Activated B cell treated with CpG ODN at 0.5 μM for 24 hours (primary cell): ENCODE data around the gene EHMT1. TPM values are rescaled to one million over a fixed set of nuclear protein-coding genes. Genes with fewer than 3 reads are reported as not detected.

Source experiments
- ATAC-seq: fragments of 200-7000 bp; cut with Tn5 transposase; one replicate; pipeline ENCODE4 v1.10.0; 2021; ENCODE audit warnings: low read depth, mild to moderate bottlenecking, moderate library complexity
- CTCF ChIA-PET: fragments of 350-600 bp; sonication (Branson Sonifier 250); formaldehyde crosslinking; loops from one replicate; lab custom pipeline; 2021; ENCODE audit warnings: antibody characterized with exemption; lab: Charles Lee
- POLR2A ChIA-PET: fragments of 350-600 bp; sonication (Branson Sonifier 250); formaldehyde crosslinking; loops from one replicate; lab custom pipeline; 2021; ENCODE audit warnings: antibody characterized with exemption; lab: Charles Lee
- DNase-seq: peaks from one replicate; pipeline ENCODE4 v3.0.0; 2022
- H3K27ac Mint-ChIP-seq: one replicate; pipeline ENCODE4 v1.8.0; 2020; ENCODE audit warnings: mixed read lengths
- H3K27me3 Mint-ChIP-seq: one replicate; pipeline ENCODE4 v1.8.0; 2021; ENCODE audit warnings: mixed read lengths
- H3K36me3 Mint-ChIP-seq: one replicate; pipeline ENCODE4 v1.8.0; 2021; ENCODE audit warnings: low read depth, mixed read lengths
- H3K4me1 Mint-ChIP-seq: one replicate; pipeline ENCODE4 v1.8.0; 2021; ENCODE audit warnings: mixed read lengths
- H3K4me3 Mint-ChIP-seq: one replicate; pipeline ENCODE4 v1.8.0; 2020; ENCODE audit warnings: mild to moderate bottlenecking, mixed read lengths
- H3K9me3 Mint-ChIP-seq: one replicate; pipeline ENCODE4 v1.8.0; 2020; ENCODE audit warnings: mixed read lengths
- intact Hi-C: fragments of 100-400 bp; cut with micrococcal nuclease; formaldehyde crosslinking; loops from one replicate; pipeline ENCODE4 v1.15.1; 2024
- total RNA-seq: library from RNA; stranded (reverse); gene quantifications from 2 replicates; pipeline ENCODE4 v1.2.3, GENCODE V29; 2022
- TF ChIP-seq, protein P1 (sequence below): fragments of 200-600 bp; IDR thresholded peaks from one replicate; pipeline ENCODE4 v1.8.0; 2022; ENCODE audit warnings: antibody characterized with exemption, mild to moderate bottlenecking

EHMT1 gene
- total RNA-seq, 1 donor from 2014 or later, result 163 TPM

GRCh38 chr9:137759117-137759516 is 140.3 kb downstream of the EHMT1 start:
- TF ChIP-seq, protein P1, sequence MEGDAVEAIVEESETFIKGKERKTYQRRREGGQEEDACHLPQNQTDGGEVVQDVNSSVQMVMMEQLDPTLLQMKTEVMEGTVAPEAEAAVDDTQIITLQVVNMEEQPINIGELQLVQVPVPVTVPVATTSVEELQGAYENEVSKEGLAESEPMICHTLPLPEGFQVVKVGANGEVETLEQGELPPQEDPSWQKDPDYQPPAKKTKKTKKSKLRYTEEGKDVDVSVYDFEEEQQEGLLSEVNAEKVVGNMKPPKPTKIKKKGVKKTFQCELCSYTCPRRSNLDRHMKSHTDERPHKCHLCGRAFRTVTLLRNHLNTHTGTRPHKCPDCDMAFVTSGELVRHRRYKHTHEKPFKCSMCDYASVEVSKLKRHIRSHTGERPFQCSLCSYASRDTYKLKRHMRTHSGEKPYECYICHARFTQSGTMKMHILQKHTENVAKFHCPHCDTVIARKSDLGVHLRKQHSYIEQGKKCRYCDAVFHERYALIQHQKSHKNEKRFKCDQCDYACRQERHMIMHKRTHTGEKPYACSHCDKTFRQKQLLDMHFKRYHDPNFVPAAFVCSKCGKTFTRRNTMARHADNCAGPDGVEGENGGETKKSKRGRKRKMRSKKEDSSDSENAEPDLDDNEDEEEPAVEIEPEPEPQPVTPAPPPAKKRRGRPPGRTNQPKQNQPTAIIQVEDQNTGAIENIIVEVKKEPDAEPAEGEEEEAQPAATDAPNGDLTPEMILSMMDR, result no peak
- Mint-ChIP-seq H3K4me1 (peaks cover 77% of the 10 kb centered on the region), H3K9me3 (peaks cover 9% of the 10 kb centered on the region), H3K4me3 (peak overlapping the region; percentile 85), H3K27ac (peak overlapping the region; percentile 99), H3K27me3 (no peaks in the 10 kb centered on the region), H3K36me3 (peaks cover 86% of the 10 kb centered on the region)
- CTCF ChIA-PET, result interaction anchor here (1.1 kb wide), 1 partner anchor 86 kb away, joined by 5 read pairs; no protein-coding TSS in a partner anchor
- ATAC-seq, result peak; percentile 59
- POLR2A ChIA-PET, result interaction anchor here (3.6 to 7.0 kb wide), 3 partner anchors 14 to 77 kb away, joined by 15 to 103 read pairs (median 26); no protein-coding TSS in a partner anchor
- intact Hi-C loops, result loop anchor here (1.0 kb wide), 1 partner anchor 14 kb away; no protein-coding TSS in a partner anchor
- DNase-seq, result peak; percentile 43

- H3K4me1 Mint-ChIP-seq, result peaks cover 84% of the 10 kb centered on the region
- H3K4me3 Mint-ChIP-seq, result peak overlapping the region; percentile 85
- ATAC-seq, result peak; percentile 12
- no peaks in the 10 kb centered on the region for H3K27me3 Mint-ChIP-seq
- TF ChIP-seq, protein P1, result no peak
- H3K36me3 Mint-ChIP-seq, result peaks cover 86% of the 10 kb centered on the region
- DNase-seq, result peak; percentile 40
- POLR2A ChIA-PET, result interaction anchor here (1.2 to 7.0 kb wide), 4 partner anchors 11 to 78 kb away, joined by 3 to 103 read pairs (median 20); no protein-coding TSS in a partner anchor
- CTCF ChIA-PET, result no interaction called here
- intact Hi-C loops, result loop anchor here (1.0 kb wide), 1 partner anchor 14 kb away; no protein-coding TSS in a partner anchor
- peak overlapping the region; percentile 99 for H3K27ac Mint-ChIP-seq
- peaks cover 9% of the 10 kb centered on the region for H3K9me3 Mint-ChIP-seq
Observed at GRCh38 chr9:137759649-137760321, 141.0 kb downstream of the EHMT1 start.

GRCh38 chr9:137760426-137760825 is 141.6 kb downstream of the EHMT1 start:
- intact Hi-C loops, result no loop called here
- no peaks in the 10 kb centered on the region for H3K27me3 Mint-ChIP-seq
- ATAC-seq (no peak), DNase-seq (no peak)
- peaks cover 8% of the 10 kb centered on the region for H3K9me3 Mint-ChIP-seq
- H3K4me3 Mint-ChIP-seq, result peak overlapping the region; percentile 85
- H3K27ac Mint-ChIP-seq, result peak overlapping the region; percentile 99
- TF ChIP-seq, protein P1, result no peak
- ChIA-PET POLR2A (interaction anchor here (0.6 to 7.0 kb wide), 8 partner anchors 10 to 82 kb away, joined by 3 to 103 read pairs (median 4); no protein-coding TSS in a partner anchor), CTCF (interaction anchor here (2.7 kb wide), 1 partner anchor 88 kb away, joined by 12 read pairs; no protein-coding TSS in a partner anchor)
- peaks cover 84% of the 10 kb centered on the region for H3K4me1 Mint-ChIP-seq
- peaks cover 85% of the 10 kb centered on the region for H3K36me3 Mint-ChIP-seq

GRCh38 chr9:137761032-137761431 is 142.2 kb downstream of the EHMT1 start:
- ChIA-PET POLR2A (interaction anchor here (0.7 to 7.0 kb wide), 10 partner anchors 10 to 142 kb away, joined by 3 to 103 read pairs (median 4); partner anchors contain the start of gene EHMT1), CTCF (interaction anchor here (2.7 kb wide), 1 partner anchor 88 kb away, joined by 12 read pairs; no protein-coding TSS in a partner anchor)
- Mint-ChIP-seq H3K27me3 (no peaks in the 10 kb centered on the region), H3K4me1 (peaks cover 87% of the 10 kb centered on the region), H3K9me3 (peaks cover 4% of the 10 kb centered on the region), H3K27ac (peak overlapping the region; percentile 99), H3K36me3 (peaks cover 84% of the 10 kb centered on the region), H3K4me3 (peak overlapping the region; percentile 85)
- peak; percentile 34 for ATAC-seq
- intact Hi-C loops, result loop anchor here (1.0 kb wide), 3 partner anchors 23 to 64 kb away; no protein-coding TSS in a partner anchor
- TF ChIP-seq, protein P1, result no peak
- DNase-seq, result peak; percentile 40
